ENCODE data around the gene DOP1B. TPM values are rescaled to one million over a fixed set of nuclear protein-coding genes. Genes with fewer than 3 reads are reported as not detected.

DOP1B gene
- total and polyA plus RNA-seq, 2 of the 4 experiments (the other 2 are of a cell fraction): 8.8 to 13.0 TPM

- H3K18ac ChIP-seq (ENCODE audit: low read depth, low read length): no peak overlapping the region
- dilution Hi-C loops (cut with HindIII; ENCODE audit: low sequenced_read_pairs, unreplicated experiment): no loop called here
- H3K36me3 ChIP-seq (ENCODE audit: control insufficient read depth, insufficient read depth, low read length): no peaks in the 10 kb centered on the region
- H2BK20ac ChIP-seq (ENCODE audit: low read depth, low read length): no peak overlapping the region
- no peaks in the 10 kb centered on the region for H3K9me3 ChIP-seq (ENCODE audit: control insufficient read depth, insufficient read depth, low read length)
- no TSS peak for BruUV-seq (replicated peaks)
- no peak overlapping the region for H2BK120ac ChIP-seq (ENCODE audit: low read depth, low read length)
- no peaks in the 10 kb centered on the region for H3K27me3 ChIP-seq (ENCODE audit: control insufficient read depth, insufficient read depth, low read length)
- no peak overlapping the region for H3K23ac ChIP-seq (ENCODE audit: low read depth, low read length)
- no peak overlapping the region for H3K27ac ChIP-seq (ENCODE audit: insufficient read depth, low read length)
- H3K9me1 ChIP-seq (ENCODE audit: insufficient read depth, low read length): peaks cover 14% of the 10 kb centered on the region
- 83% methylated on average over 4 of the region's 9 CpGs; no CpG with 5 or more reads in 1 of the 2 experiments for WGBS, 2 experiments (ENCODE audit: extremely low coverage in 2 of 2, insufficient read length in 1 of 2)
- intact Hi-C loops (cut with micrococcal nuclease): no loop called here
- ATAC-seq (ENCODE audit: low read depth) (no peak), DNase-seq (no peak)
- H3K79me1 ChIP-seq (ENCODE audit: low read depth in 1 of 2, low read length in 2 of 2): peaks cover 0 to 32% of the 10 kb centered on the region in 2 experiments; a peak in 3 of 4 replicates
- no peak overlapping the region for H2AK9ac ChIP-seq (replicated peaks; ENCODE audit: low read depth, low read length, poor library complexity)
- H3K56ac ChIP-seq (ENCODE audit: extremely low read depth, insufficient read depth, low read length): no peak overlapping the region
- H3K9ac ChIP-seq (ENCODE audit: low read depth, low read length): no peak overlapping the region
- no peak overlapping the region for H4K8ac ChIP-seq (ENCODE audit: low read depth in 2 of 2, low read length in 2 of 2)
- no peak overlapping the region for H3K14ac ChIP-seq (replicated peaks; ENCODE audit: low read depth, low read length)
- H3K4me1 ChIP-seq (ENCODE audit: control insufficient read depth, insufficient read depth, low read length): peaks cover 13% of the 10 kb centered on the region
- no peak overlapping the region for H3K4me2 ChIP-seq (ENCODE audit: low read depth, low read length)
- in situ Hi-C loops (cut with MboI; ENCODE audit: low sequenced_read_pairs): no loop called here
- no peak overlapping the region for H2AK5ac ChIP-seq (ENCODE audit: low read depth, low read length)
- no peak overlapping the region for H2BK15ac ChIP-seq (ENCODE audit: low read depth, low read length)
- no peak overlapping the region for H4K91ac ChIP-seq (ENCODE audit: insufficient read depth, low read depth, low read length)
- no peak overlapping the region for H4K5ac ChIP-seq (ENCODE audit: low read depth, low read length)
- H3K4ac ChIP-seq (ENCODE audit: low read depth, low read length): no peak overlapping the region
- TF ChIP-seq MAFK (IDR thresholded peaks at IDR 0.05; ENCODE audit: low read depth, low read length) (no peak), MXI1 (IDR thresholded peaks at IDR 0.05; ENCODE audit: borderline replicate concordance, low read depth, low read length) (no peak), ELK1 (IDR thresholded peaks at IDR 0.05; ENCODE audit: borderline replicate concordance, low read depth, low read length) (no peak), CHD1 (IDR thresholded peaks at IDR 0.05; ENCODE audit: low read depth, low read length) (no peak), RCOR1 (IDR thresholded peaks at IDR 0.05; ENCODE audit: insufficient replicate concordance, low read length) (no peak), MAZ (IDR thresholded peaks at IDR 0.05; ENCODE audit: borderline replicate concordance, low read depth, low read length) (no peak), POLR2A (IDR thresholded peaks at IDR 0.05; ENCODE audit: low read depth, low read length) (no peak), BHLHE40 (IDR thresholded peaks at IDR 0.05; ENCODE audit: low read depth, low read length) (no peak), SMC3 (IDR thresholded peaks at IDR 0.05; ENCODE audit: low read depth, low read length) (no peak), RFX5 (IDR thresholded peaks at IDR 0.05; ENCODE audit: low read depth, low read length) (no peak), RAD21 (IDR thresholded peaks at IDR 0.05; ENCODE audit: low read length) (no peak), USF2 (IDR thresholded peaks at IDR 0.05; ENCODE audit: low read depth, low read length) (no peak), CTCF (conservative IDR thresholded peaks at IDR 0.05; ENCODE audit: low read depth, low read length) (no peak), NFE2L2 (IDR thresholded peaks at IDR 0.05; ENCODE audit: low read depth, low read length) (no peak), FOS (IDR thresholded peaks at IDR 0.05; ENCODE audit: low read depth, low read length) (no peak), CEBPB (IDR thresholded peaks at IDR 0.05; ENCODE audit: low read depth, low read length) (no peak)
- no peaks in the 10 kb centered on the region for H4K20me1 ChIP-seq (ENCODE audit: insufficient read depth, low read length)
- H2AFZ ChIP-seq (replicated peaks; ENCODE audit: low read length, poor library complexity): no peak overlapping the region
- CTCF ChIA-PET: no interaction called here
- no peak overlapping the region for H2BK5ac ChIP-seq (ENCODE audit: low read depth, low read length, poor library complexity, severe bottlenecking)
- H3K4me3 ChIP-seq (ENCODE audit: insufficient read depth, low read depth, low read length): no peak overlapping the region
- POLR2A ChIA-PET (ENCODE audit: unreplicated experiment): no interaction called here
Measured at GRCh38 chr21:36199021-36199420, 42.4 kb downstream of the DOP1B start.

Data from IMR-90 (cell line).